Activated CD8-positive, alpha-beta memory T cell treated with anti-CD3 and anti-CD28 coated beads for 1 hour (primary cell): ENCODE results near the gene NCAPH2.
"Not testable (repeated sequence)": the region's sequence is repeated elsewhere in the genome, so short reads cannot be mapped to it uniquely, and the experiment has no call there.

ENCODE experiments used
- DNase-seq, 2 donors: peaks; one replicate each; pipeline ENCODE4 v3.0.0-alpha.2; 2020; ENCODE audit warnings: low read depth in 1 of 2; ENCODE audit errors: extremely low read depth in 1 of 2

The NCAPH2 gene

GRCh38 chr22:50516891-50517290, 8.9 kb downstream of the NCAPH2 start:
- no peak for DNase-seq

DNA sequence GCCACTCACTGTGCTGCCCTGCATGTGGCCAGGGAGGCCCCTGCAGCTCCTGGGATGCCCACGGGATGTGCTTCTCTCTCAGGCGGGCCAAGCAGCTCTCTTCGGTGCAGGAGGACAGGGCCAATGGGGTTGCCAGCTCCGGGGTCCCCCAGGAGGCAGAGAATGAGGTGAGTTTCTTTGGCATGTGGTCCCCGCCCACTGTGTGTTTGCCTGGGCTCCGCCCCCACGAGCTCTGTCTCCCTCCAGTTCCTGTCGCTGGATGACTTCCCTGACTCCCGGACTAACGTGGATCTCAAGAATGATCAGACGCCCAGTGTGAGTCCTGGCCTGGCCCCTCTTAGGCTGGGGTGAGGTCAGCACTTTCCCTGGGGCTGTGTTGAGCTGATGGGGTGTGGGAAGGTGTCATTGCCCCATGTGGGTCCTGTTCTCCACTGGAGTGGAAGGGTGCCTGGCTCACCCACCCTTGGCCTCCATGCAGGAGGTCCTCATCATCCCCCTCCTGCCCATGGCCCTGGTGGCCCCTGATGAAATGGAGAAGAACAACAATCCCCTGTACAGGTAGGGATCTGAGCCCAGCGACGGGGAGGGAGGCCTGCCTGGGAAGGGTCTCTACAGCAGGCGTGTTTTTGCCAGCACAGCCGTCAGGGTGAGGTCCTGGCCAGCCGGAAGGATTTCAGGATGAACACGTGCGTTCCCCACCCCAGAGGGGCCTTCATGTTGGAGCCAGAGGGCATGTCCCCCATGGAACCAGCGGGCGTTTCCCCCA, 9.7 kb downstream of the NCAPH2 start:
- DNase-seq, result no peak

GRCh38 chr22:50518606-50519005, 10.6 kb downstream of the NCAPH2 start:
- no peak for DNase-seq

DNA sequence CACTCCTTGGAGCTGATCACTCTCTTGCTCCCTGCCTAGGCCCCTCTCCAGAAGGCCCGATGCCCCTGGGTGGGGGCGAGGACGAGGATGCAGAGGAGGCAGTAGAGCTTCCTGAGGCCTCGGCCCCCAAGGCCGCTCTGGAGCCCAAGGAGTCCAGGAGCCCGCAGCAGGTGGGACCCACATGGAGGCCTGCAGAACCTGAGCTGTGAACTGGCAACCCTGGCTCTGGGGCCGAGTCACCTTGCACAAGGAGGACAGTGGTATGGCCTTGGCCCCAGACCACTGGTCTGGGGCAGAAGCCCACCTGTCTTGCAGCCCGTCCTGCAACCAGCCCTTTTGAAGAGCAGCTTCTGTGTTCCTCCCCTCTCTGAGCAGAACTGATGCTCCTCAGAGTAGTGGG, 11.1 kb downstream of the NCAPH2 start:
- no peak for DNase-seq

DNA sequence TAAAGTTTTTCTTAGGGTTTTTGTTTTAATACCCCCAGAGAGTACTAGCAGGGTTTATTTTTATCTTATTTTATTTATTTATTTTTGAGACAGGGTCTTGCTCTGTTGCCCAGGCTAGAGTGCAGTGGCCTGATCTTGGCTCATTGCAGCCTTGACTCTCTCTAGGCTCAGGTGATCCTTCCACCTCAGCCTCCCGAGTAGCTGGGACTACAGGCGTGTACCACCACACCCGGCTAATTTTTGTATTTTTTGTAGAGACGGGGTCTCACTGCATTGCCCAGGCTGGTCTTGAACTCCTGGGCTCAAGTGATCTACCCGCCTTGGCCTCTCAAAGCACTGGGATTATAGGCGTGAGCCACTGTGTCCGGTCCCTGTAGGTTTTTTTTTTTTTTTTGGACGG, 12.2 kb downstream of the NCAPH2 start:
- not testable (repeated sequence) for DNase-seq

- no peak for DNase-seq
These were observed 12.9 kb downstream of the NCAPH2 start for GRCh38 chr22:50520826-50521453.

DNA sequence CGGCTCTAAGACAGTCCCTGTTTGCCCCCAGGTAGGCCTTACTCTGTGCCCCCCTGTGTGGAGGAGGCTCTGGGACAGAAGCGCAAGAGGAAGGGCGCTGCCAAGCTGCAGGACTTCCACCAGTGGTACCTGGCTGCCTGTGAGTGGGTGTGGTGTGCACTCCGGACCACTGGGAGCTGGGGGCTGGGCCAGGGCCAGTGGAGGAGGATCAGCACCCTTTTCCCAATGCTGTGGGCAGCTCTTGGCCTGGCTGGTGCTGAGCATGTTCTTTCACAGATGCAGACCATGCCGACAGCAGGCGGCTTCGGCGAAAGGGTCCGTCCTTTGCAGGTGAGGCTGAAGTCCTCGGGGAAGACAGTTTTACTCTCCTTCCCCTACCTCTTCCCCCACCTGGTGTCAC, 13.7 kb downstream of the NCAPH2 start:
- DNase-seq, result no peak

GRCh38 chr22:50522208-50522805, 14.3 kb downstream of the NCAPH2 start:
- DNase-seq, result no peak

- DNase-seq, result no peak
These were observed 14.9 kb downstream of the NCAPH2 start for GRCh38 chr22:50522806-50523438.

- no peak for DNase-seq
These were observed 15.4 kb downstream of the NCAPH2 start for GRCh38 chr22:50523458-50523805.

GRCh38 chr22:50523806-50524675, 16.0 kb downstream of the NCAPH2 start:
- DNase-seq, result no peak

GRCh38 chr22:50524676-50525103, 16.7 kb downstream of the NCAPH2 start:
- DNase-seq, result no peak

GRCh38 chr22:50525104-50525857, 17.3 kb downstream of the NCAPH2 start, which contains the start of gene SCO2:
Gene SCO2, minus strand, starts transcription at chr22:50525598. Its CDS starts 1,187 bp downstream, at chr22:50524411.
- peak; percentile 93 to 95 for DNase-seq

- no peak for DNase-seq
These were observed 17.8 kb downstream of the NCAPH2 start for GRCh38 chr22:50525858-50526107.

- DNase-seq, result peak; percentile 57 to 71
These were observed 18.2 kb downstream of the NCAPH2 start for GRCh38 chr22:50526108-50526833.

DNA sequence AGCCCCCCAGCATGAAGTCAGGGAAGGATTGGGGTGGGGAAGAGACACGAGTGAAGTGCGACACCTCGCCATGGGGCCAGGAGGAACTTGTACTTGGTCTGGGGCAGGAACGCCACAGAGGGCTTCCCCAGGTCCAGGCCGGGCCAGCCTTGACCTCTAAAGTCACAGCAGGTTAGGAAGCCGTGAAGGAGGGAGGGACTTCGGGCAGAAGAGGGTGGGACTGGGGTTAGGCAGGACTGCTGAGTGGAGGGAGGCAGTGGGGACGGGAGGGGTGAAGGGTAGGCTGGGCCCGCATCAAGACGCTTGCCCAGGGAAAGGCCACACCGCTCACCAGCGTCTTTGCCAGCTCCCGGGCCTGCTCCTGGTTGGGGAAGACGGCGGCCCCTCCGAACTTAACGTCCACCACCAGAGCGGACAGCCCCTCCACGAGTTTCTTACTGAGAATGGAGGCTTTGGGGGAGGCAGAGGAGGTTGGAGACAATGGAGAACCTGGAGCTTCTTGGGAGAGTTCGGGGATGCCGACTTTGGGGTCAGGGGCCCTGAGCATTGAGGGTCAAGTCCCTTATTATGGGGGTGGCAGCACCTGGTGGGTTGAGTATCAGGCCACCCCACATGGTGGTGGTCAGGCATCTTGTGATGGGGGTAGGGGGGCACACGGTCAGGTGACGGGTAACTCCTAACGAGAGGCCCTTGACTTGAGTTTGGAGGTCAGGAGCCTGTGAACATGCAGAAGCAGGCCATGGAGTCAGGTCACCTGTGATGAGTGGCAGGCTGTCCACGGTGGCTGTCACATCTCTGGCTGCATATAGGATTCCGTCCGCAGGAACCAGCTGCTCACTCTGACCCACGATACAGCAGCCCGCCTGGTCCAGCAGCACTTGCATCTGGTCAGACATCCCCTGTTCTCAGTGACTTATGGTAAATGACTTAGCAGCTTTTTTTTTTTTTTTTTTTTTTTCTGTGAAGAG, 19.1 kb downstream of the NCAPH2 start:
- DNase-seq, result no peak

DNA sequence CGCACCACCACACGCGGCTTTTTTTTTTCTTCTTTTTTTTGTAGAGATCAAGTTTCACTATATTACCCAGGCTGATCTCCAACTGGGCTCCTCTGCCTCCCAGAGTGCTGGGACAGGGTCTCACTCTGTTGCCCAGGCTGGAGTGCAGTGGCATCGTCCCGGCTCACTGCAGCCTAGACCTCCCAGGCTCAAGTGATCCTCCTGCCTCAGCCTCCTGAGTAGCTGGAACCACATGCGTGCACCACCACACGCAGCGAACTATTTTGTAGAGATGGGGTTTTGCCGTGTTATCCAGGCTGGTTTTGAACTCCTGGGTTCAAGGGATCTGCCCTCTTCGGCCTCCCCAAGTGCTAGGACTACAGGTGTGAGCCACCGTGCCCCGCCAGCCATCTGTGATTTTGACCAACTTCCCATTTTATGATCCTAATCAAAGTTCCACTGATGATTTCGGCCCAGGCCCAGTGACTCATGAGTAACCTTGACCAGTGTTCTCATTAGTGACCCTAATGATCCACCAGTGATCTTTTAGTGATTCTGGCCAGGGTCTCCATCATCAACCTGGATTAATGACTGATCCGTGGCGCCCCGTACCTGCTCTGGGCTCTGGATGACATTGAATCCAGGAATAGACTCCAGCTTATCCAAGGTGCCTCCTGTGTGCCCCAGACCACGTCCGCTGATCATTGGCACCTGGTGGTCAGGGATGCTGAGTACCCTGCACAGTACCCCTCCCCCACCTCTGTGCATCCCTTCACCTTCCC, 20.1 kb downstream of the NCAPH2 start:
- DNase-seq, result no peak
